ENCODE measurements around the gene COBLL1.

GRCh38 chr2:164671664-164672396 is 169.8 kb downstream of the COBLL1 start:
- no peak for TF ChIP-seq POLR2A (IDR thresholded peaks at IDR 0.05; ENCODE audit: low read depth, low read length)
- TF ChIP-seq POLR2AphosphoS5 (IDR thresholded peaks at IDR 0.05; ENCODE audit: low read depth, low read length): no peak
- TF ChIP-seq TAF1 (IDR thresholded peaks at IDR 0.05; ENCODE audit: borderline replicate concordance, low read depth, low read length): no peak

Measured in GM12892 (cell line).